H1 (cell line): ENCODE measurements around the gene FHAD1. TPM values are rescaled to one million over a fixed set of nuclear protein-coding genes. Genes with fewer than 3 reads are reported as not detected.
A peak's percentile ranks its signal among the peaks of the same experiment; 100 is the strongest.

ENCODE experiments used
- ASH2L ChIP-seq: fragments of 200-600, 300-600 bp; sonication (generic); IDR thresholded peaks from one replicate; pipeline ENCODE4 v1.7.1; 2017; ENCODE audit warnings: low read length
- ATF3 ChIP-seq: IDR thresholded peaks from 2 replicates; pipeline ENCODE4 v1.6.1; 2011; ENCODE audit warnings: low read depth, mild to moderate bottlenecking, low read length; ENCODE audit not compliant: insufficient read depth
- CEBPB ChIP-seq: IDR thresholded peaks from 2 replicates; pipeline ENCODE4 v1.6.1; 2012; ENCODE audit warnings: low read depth, low read length
- CHD2 ChIP-seq: IDR thresholded peaks from 2 replicates; pipeline ENCODE4 v1.6.1; 2012; ENCODE audit warnings: low read length, improper control_type of control experiment
- CREB1 ChIP-seq: IDR thresholded peaks from 2 replicates; pipeline ENCODE4 v1.6.1; 2012; ENCODE audit warnings: inconsistent platforms
- EGR1 ChIP-seq: IDR thresholded peaks from 2 replicates; pipeline ENCODE4 v1.6.1; 2011; ENCODE audit warnings: low read depth, low read length, borderline replicate concordance
- EP300 ChIP-seq, 2 experiments: IDR thresholded peaks; 1 replicate in 1 of 2; 2 replicates in 1 of 2; pipeline ENCODE4 v1.6.1; 2011 to 2012; ENCODE audit warnings: low read depth in 2 of 2, low read length in 2 of 2, mild to moderate bottlenecking in 2 of 2, borderline replicate concordance in 1 of 2, inconsistent platforms in 1 of 2, moderate library complexity in 1 of 2
- HDAC2 ChIP-seq, 2 experiments: fragments of 300-600 bp in 1 of 2; sonication (generic) in 1 of 2; IDR thresholded peaks; 2 replicates each; pipeline ENCODE4 v1.6.1; 2011 to 2012; ENCODE audit warnings: low read depth in 2 of 2, low read length in 2 of 2, mild to moderate bottlenecking in 2 of 2, moderate library complexity in 2 of 2, borderline replicate concordance in 1 of 2, inconsistent platforms in 1 of 2
- JUND ChIP-seq: IDR thresholded peaks from 2 replicates; pipeline ENCODE4 v1.6.1; 2011; ENCODE audit warnings: mild to moderate bottlenecking, improper control_type of control experiment, low read length
- KDM1A ChIP-seq: fragments of 200-600, 300-600 bp; sonication (generic); IDR thresholded peaks from 2 replicates; pipeline ENCODE4 v1.7.1; 2016; ENCODE audit warnings: mild to moderate bottlenecking, low read length, borderline replicate concordance
- KDM5A ChIP-seq: fragments of 200-600 bp; IDR thresholded peaks from 2 replicates; pipeline ENCODE4 v1.7.1; 2012; ENCODE audit warnings: mild to moderate bottlenecking, low read length, inconsistent platforms, mixed read lengths
- MAFK ChIP-seq: IDR thresholded peaks from 2 replicates; pipeline ENCODE4 v1.6.1; 2012; ENCODE audit warnings: low read depth, mild to moderate bottlenecking, improper control_type of control experiment, low read length
- NANOG ChIP-seq: IDR thresholded peaks from 2 replicates; pipeline ENCODE4 v1.6.1; 2011; ENCODE audit warnings: low read length, low read depth, mild to moderate bottlenecking, inconsistent platforms; ENCODE audit not compliant: insufficient read depth, poor library complexity, severe bottlenecking
- POLR2A ChIP-seq, 2 experiments: IDR thresholded peaks; 1 replicate in 1 of 2; 2 replicates in 1 of 2; pipeline ENCODE4 v1.6.1; 2011; ENCODE audit warnings: low read depth in 2 of 2, low read length in 2 of 2, mild to moderate bottlenecking in 2 of 2; ENCODE audit errors: control extremely low read depth in 1 of 2
- POU5F1 ChIP-seq: IDR thresholded peaks from 2 replicates; pipeline ENCODE4 v1.6.1; 2011; ENCODE audit warnings: low read depth, mild to moderate bottlenecking, low read length, moderate library complexity
- RAD21 ChIP-seq, 2 experiments: IDR thresholded peaks in 1 of 2; conservative IDR thresholded peaks in 1 of 2; 2 replicates each; pipeline ENCODE4 v1.6.1; 2011; ENCODE audit warnings: low read depth in 2 of 2, low read length in 2 of 2, improper control_type of control experiment in 1 of 2, inconsistent platforms in 1 of 2, mild to moderate bottlenecking in 1 of 2, moderate library complexity in 1 of 2
- RFX5 ChIP-seq: IDR thresholded peaks from 2 replicates; pipeline ENCODE4 v1.6.1; 2011; ENCODE audit warnings: low read depth, low read length, improper control_type of control experiment, borderline replicate concordance
- SIRT6 ChIP-seq: IDR thresholded peaks from one replicate; pipeline ENCODE4 v1.7.1; 2012; ENCODE audit warnings: low read length, inconsistent platforms
- SIX5 ChIP-seq: IDR thresholded peaks from 2 replicates; pipeline ENCODE4 v1.6.1; 2011; ENCODE audit warnings: mild to moderate bottlenecking, low read depth, low read length
- SP4 ChIP-seq: IDR thresholded peaks from 2 replicates; pipeline ENCODE4 v1.6.1; 2012; ENCODE audit warnings: low read length, inconsistent platforms
- TBP ChIP-seq: IDR thresholded peaks from 2 replicates; pipeline ENCODE4 v1.6.1; 2011; ENCODE audit warnings: low read depth, low read length, improper control_type of control experiment
- polyA plus RNA-seq, 7 experiments: library from polyadenylated mRNA; depleted of rRNA in 3 of 7; stranded (reverse) in 5 of 7; unstranded in 2 of 7; fragments of >200 nt in 5 of 7; fragments of 200-250 nt in 2 of 7; gene quantifications; 1 replicate in 5 of 7; 2 replicates in 1 of 7; 4 replicates in 1 of 7; pipeline versions ENCODE4 v1.2.1 to v1.2.3, GENCODE V29; 2011 to 2013; ENCODE audit warnings: missing spikeins in 2 of 7, mixed read lengths in 2 of 7
- total RNA-seq: library from RNA; stranded (reverse); fragmentation: NEBNext Ultra II Directional; extraction: Animal tissue kit (Norgen Biotek cat#: 25700); gene quantifications from 2 replicates; pipeline ENCODE4 v1.2.1, GENCODE V29; 2021
- TF ChIP-seq, protein P1 (sequence below), 3 experiments: IDR thresholded peaks; 1 replicate in 2 of 3; 2 replicates in 1 of 3; pipeline versions ENCODE4 v1.5.1 to v1.6.1; 2011; ENCODE audit warnings: low read length in 3 of 3, mild to moderate bottlenecking in 3 of 3, inconsistent platforms in 2 of 3, low read depth in 1 of 3, moderate library complexity in 1 of 3; ENCODE audit not compliant: insufficient read depth in 1 of 3; ENCODE audit errors: control extremely low read depth in 1 of 3

FHAD1 gene
- total and polyA plus RNA-seq, 2 of the 8 experiments (the other 6 are each of a cell fraction or from before 2014, with no cell fraction given), result 0.39 to 0.69 TPM

DNA sequence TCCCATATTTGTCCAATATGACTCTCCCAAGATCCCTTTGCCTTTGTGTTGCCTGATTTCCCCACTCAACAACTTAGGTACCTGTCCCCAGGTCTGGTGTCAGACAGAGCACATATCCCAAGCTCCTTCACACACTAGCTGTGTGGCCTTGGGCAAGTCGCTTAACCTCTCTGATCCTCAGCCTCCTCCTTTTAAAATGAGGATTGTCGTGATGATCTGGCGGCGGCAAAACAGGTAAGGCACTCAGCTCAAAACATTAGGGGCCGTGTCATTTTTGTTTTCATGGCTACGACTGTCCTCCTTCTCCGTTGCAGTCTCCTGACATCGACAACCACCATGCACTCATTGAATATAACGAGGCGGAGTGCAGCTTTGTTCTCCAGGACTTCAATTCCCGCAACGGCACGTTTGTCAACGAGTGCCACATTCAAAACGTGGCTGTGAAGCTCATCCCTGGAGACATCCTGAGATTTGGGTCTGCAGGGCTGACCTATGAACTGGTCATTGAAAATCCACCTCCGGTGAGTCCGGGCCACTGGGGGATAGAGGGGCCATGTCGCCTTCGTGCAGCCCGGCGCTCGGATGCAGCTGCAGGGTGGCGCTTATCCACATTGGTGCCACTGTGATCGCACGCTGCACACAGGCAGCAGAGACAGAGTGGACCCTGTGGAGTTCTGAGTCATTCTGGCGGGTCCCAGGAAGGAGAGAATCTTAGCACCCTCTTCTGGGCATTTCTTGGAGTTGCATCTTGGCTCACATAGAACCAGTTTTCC is 25.2 kb downstream of the FHAD1 start (continued):
- peak; percentile 95 for TF ChIP-seq JUND
- 0 out of 2 replicates have a peak, but pooled peaks have one; percentile 52 for TF ChIP-seq ATF3
- TF ChIP-seq KDM5A, result no peak
- TF ChIP-seq POU5F1, result no peak
- 0 out of 2 replicates have a peak, but pooled peaks have one; percentile 17 for TF ChIP-seq TBP
- peak; percentile 92 to 96 for TF ChIP-seq RAD21 (IDR thresholded peaks at IDR 0.05 in 1 of 2, conservative IDR thresholded peaks at IDR 0.05 in 1 of 2; ENCODE audit: low read depth in 2 of 2, low read length in 2 of 2)
- TF ChIP-seq MAFK, result peak; percentile 60; the same call in 1 of the 2 replicates
- no peak for TF ChIP-seq CEBPB
- TF ChIP-seq NANOG, result no peak
- no peak for TF ChIP-seq EP300 (IDR thresholded peaks at IDR 0.05; ENCODE audit: borderline replicate concordance in 1 of 2, low read depth in 2 of 2, low read length in 2 of 2)
- TF ChIP-seq HDAC2 (IDR thresholded peaks at IDR 0.05; ENCODE audit: borderline replicate concordance in 1 of 2, low read depth in 2 of 2, low read length in 2 of 2), result peak in 1 of 2 experiments; percentile 66; a peak in 1 of 4 replicates
- TF ChIP-seq KDM1A, result peak; percentile 97
- no peak for TF ChIP-seq SIRT6
- no peak for TF ChIP-seq CHD2
- no peak for TF ChIP-seq ASH2L
- TF ChIP-seq CREB1, result no peak
- TF ChIP-seq POLR2A (IDR thresholded peaks at IDR 0.05; ENCODE audit: control extremely low read depth in 1 of 2, low read depth in 2 of 2, low read length in 2 of 2), result no peak
- no peak for TF ChIP-seq RFX5
- TF ChIP-seq SP4, result no peak
- TF ChIP-seq, protein P1, sequence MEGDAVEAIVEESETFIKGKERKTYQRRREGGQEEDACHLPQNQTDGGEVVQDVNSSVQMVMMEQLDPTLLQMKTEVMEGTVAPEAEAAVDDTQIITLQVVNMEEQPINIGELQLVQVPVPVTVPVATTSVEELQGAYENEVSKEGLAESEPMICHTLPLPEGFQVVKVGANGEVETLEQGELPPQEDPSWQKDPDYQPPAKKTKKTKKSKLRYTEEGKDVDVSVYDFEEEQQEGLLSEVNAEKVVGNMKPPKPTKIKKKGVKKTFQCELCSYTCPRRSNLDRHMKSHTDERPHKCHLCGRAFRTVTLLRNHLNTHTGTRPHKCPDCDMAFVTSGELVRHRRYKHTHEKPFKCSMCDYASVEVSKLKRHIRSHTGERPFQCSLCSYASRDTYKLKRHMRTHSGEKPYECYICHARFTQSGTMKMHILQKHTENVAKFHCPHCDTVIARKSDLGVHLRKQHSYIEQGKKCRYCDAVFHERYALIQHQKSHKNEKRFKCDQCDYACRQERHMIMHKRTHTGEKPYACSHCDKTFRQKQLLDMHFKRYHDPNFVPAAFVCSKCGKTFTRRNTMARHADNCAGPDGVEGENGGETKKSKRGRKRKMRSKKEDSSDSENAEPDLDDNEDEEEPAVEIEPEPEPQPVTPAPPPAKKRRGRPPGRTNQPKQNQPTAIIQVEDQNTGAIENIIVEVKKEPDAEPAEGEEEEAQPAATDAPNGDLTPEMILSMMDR (IDR thresholded peaks at IDR 0.05; ENCODE audit: control extremely low read depth in 1 of 3, insufficient read depth in 1 of 3, low read depth in 1 of 3, low read length in 3 of 3), result peak; percentile 19 to 89 (median 85)
- peak; percentile 47; the same call in 1 of the 2 replicates for TF ChIP-seq EGR1
- no peak for TF ChIP-seq SIX5
